Ascending aorta (tissue), 2 donors: ENCODE data around the gene ATF7IP2. TPM values are rescaled to one million over a fixed set of nuclear protein-coding genes. Genes with fewer than 3 reads are reported as not detected.
"Not testable (repeated sequence)": the region's sequence is repeated elsewhere in the genome, so short reads cannot be mapped to it uniquely, and the experiment has no call there.

Experiments
- DNase-seq, 2 donors: peaks; one replicate each; pipeline ENCODE4 v3.0.0-alpha.2; 2019; ENCODE audit warnings: low spot score in 2 of 2
- H3K27ac ChIP-seq, 2 donors: fragments of 200-600 bp; sonication (generic); one replicate each; pipeline ENCODE4 v1.5.1; 2016 to 2017; ENCODE audit warnings: mild to moderate bottlenecking in 1 of 2
- H3K27me3 ChIP-seq: fragments of 200-600 bp; sonication (generic); one replicate; pipeline ENCODE4 v1.5.1; 2017
- H3K36me3 ChIP-seq, 2 donors: fragments of 200-600 bp; sonication (generic); one replicate each; pipeline ENCODE4 v1.5.1; 2016
- H3K4me1 ChIP-seq, 2 donors: fragments of 200-600 bp; sonication (generic); one replicate each; pipeline ENCODE4 v1.5.1; 2016 to 2017; ENCODE audit warnings: mild to moderate bottlenecking in 1 of 2
- H3K4me3 ChIP-seq, 2 donors: fragments of 200-600 bp; sonication (generic); one replicate each; pipeline ENCODE4 v1.5.1; 2016 to 2017; ENCODE audit warnings: mild to moderate bottlenecking in 1 of 2
- H3K9me3 ChIP-seq, 2 donors: fragments of 200-600 bp; sonication (generic); one replicate each; pipeline ENCODE4 v1.5.1; 2016
- intact Hi-C: fragments of 100-400 bp; cut with DNase I; formaldehyde crosslinking; loops from one replicate; pipeline ENCODE4 v1.15.1; 2023
- total RNA-seq: library from RNA; depleted of rRNA; stranded (reverse); fragments of >200 nt; gene quantifications from one replicate; pipeline ENCODE4 v1.1.0, GENCODE V29; 2016
- TF ChIP-seq, protein P1 (sequence below), 3 experiments: fragments of 200-600 bp in 2 of 3; fragments of 450-650 bp in 1 of 3; sonication (generic) in 2 of 3; IDR thresholded peaks; one replicate each; pipeline ENCODE4 v1.5.1; 2016 to 2019; ENCODE audit warnings: antibody characterized with exemption in 3 of 3, mild to moderate bottlenecking in 1 of 3, moderate library complexity in 1 of 3

The ATF7IP2 gene
- total RNA-seq, 1 donor from 2014 or later: not detected

DNA sequence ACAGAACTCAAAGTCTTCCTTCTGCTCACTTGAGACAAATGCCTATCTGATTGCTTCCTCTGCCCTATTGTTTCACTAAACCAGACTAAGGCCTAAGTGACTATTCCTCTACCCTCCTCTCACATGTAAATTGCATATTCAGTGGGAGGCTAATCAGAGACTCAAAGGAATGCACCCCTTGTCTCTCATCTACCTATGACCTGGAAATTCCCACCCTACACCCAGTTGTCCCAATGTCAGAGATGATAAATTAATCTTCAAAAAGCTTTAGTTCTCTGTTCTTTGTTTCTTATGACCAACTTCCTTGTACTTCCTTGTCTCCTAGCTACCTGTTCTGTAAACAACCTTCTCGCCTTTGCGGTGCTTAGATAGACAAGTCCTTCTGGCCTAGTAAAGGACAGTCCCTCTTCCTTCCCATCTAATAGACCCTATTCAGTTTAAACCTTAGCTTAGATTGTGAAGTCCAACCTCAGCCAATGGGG is 118.6 kb downstream of the ATF7IP2 start:
- Histone ChIP-seq H3K4me1 (no peaks in the 10 kb centered on the region), H3K36me3 (peaks cover 0 to 8% of the 10 kb centered on the region in 2 donors), H3K4me3 (no peak overlapping the region), H3K9me3 (no peaks in the 10 kb centered on the region), H3K27ac (no peak overlapping the region), H3K27me3 (no peaks in the 10 kb centered on the region)
- intact Hi-C loops: no loop called here
- no peak for DNase-seq
- TF ChIP-seq, protein P1, sequence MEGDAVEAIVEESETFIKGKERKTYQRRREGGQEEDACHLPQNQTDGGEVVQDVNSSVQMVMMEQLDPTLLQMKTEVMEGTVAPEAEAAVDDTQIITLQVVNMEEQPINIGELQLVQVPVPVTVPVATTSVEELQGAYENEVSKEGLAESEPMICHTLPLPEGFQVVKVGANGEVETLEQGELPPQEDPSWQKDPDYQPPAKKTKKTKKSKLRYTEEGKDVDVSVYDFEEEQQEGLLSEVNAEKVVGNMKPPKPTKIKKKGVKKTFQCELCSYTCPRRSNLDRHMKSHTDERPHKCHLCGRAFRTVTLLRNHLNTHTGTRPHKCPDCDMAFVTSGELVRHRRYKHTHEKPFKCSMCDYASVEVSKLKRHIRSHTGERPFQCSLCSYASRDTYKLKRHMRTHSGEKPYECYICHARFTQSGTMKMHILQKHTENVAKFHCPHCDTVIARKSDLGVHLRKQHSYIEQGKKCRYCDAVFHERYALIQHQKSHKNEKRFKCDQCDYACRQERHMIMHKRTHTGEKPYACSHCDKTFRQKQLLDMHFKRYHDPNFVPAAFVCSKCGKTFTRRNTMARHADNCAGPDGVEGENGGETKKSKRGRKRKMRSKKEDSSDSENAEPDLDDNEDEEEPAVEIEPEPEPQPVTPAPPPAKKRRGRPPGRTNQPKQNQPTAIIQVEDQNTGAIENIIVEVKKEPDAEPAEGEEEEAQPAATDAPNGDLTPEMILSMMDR (IDR thresholded peaks at IDR 0.05): no peak

DNA sequence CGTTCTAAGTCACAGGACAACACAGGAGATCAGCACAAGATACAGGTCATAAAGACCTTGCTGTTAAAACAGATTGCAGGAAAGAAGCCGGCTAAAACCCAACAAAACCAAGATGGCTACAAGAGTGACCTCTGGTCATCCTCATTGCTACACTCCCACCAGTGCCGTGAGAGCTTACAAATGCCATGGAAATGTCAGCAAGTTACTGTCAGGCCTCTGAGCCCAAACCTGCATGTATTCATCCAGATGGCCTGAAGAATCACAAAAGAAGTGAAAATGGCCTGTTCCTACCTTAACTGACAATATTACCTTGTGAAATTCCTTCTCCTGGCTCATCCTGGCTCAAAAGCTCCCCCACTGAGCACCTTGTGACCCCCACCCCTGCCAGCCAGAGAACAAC is 119.4 kb downstream of the ATF7IP2 start:
- intact Hi-C loops: loop anchor here (5.0 kb wide), 1 partner anchor 188 kb away; no protein-coding TSS in a partner anchor
- not testable (repeated sequence) for H3K4me1 ChIP-seq, H3K27ac ChIP-seq, H3K9me3 ChIP-seq, DNase-seq, H3K36me3 ChIP-seq, H3K4me3 ChIP-seq, H3K27me3 ChIP-seq

DNA sequence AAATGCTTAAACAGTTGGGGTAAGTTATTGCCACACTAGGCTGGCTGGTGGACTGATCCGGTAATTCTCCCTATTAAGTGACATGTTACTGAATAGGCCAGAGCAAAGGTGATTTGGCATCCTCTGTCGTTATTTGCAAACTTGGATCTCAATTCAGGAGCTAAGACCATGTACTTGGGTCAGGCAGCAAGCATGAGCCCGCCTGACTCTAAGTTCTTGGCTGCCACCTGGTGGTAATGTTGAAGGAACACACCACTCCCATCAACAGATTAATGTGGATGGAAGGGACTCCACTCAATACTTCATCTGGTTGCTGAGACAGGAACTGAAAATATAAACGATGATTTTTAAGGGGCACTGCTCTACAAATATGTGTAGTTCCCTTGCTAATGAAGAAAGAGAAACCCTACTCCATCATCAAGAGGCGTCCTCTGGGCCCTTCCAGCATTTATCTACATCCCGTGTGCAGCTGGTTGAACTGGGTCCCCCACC is 123.7 kb downstream of the ATF7IP2 start:
- no peaks in the 10 kb centered on the region for H3K9me3 ChIP-seq
- TF ChIP-seq, protein P1 (IDR thresholded peaks at IDR 0.05): peak; percentile 63 to 79 (median 72)
- no peak for DNase-seq
- H3K27ac ChIP-seq: no peak overlapping the region
- peaks cover 0 to 8% of the 10 kb centered on the region in 2 donors for H3K36me3 ChIP-seq
- no peak overlapping the region for H3K4me3 ChIP-seq
- peaks cover 4 to 6% of the 10 kb centered on the region in 2 donors for H3K4me1 ChIP-seq
- intact Hi-C loops: loop anchor here (1.0 to 5.0 kb wide), 2 partner anchors 192 to 252 kb away; no protein-coding TSS in a partner anchor
- H3K27me3 ChIP-seq: no peaks in the 10 kb centered on the region

DNA sequence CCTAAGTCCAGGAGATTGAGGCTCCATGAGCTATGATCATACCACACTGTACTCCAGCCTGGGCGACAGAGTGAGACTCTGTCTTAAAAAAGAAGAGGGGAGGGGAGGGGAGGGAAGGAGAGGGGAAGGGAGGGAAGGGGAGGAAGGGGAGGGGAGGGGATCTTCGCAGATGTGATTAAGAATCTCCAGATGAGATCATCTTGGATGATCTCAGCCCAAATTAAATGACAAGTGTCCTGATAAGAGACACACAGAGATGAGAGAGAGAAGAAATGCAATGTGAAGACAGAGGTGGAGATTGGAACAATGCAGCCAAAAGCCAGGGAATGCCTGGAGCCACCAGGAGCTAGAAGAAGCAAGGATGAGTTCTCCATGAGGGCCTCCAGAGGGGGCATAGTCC is 124.4 kb downstream of the ATF7IP2 start:
- Histone ChIP-seq H3K27me3 (no peaks in the 10 kb centered on the region), H3K27ac (no peak overlapping the region), H3K4me3 (no peak overlapping the region), H3K4me1 (peaks cover 4 to 11% of the 10 kb centered on the region in 2 donors), H3K9me3 (no peaks in the 10 kb centered on the region), H3K36me3 (peaks cover 0 to 8% of the 10 kb centered on the region in 2 donors)
- TF ChIP-seq, protein P1 (IDR thresholded peaks at IDR 0.05): no peak
- intact Hi-C loops: no loop called here
- no peak for DNase-seq

DNA sequence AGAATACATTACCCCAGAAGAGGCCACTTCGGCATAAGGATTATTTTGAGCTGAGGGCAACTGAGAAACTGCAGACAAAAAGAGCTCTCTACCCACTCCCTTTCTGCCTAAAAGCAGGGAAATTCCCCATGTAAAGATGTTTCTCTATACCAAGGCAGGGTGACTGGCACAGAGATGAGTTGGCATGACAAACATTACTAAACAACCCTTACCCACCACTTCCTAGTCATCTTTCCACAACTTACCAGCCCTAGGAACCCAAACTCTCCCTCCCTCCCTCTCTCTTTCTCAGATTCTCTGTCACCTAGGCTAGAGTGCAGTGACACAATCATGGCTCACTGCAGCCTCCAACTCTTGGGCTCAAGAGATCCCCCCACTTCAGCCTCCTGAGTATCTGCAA is 126.0 kb downstream of the ATF7IP2 start:
- TF ChIP-seq, protein P1 (IDR thresholded peaks at IDR 0.05): no peak
- Histone ChIP-seq H3K27ac (no peak overlapping the region), H3K9me3 (no peaks in the 10 kb centered on the region), H3K27me3 (no peaks in the 10 kb centered on the region), H3K4me1 (peaks cover 4 to 17% of the 10 kb centered on the region in 2 donors), H3K36me3 (peaks cover 0 to 8% of the 10 kb centered on the region in 2 donors), H3K4me3 (no peak overlapping the region)
- intact Hi-C loops: no loop called here
- DNase-seq: no peak

DNA sequence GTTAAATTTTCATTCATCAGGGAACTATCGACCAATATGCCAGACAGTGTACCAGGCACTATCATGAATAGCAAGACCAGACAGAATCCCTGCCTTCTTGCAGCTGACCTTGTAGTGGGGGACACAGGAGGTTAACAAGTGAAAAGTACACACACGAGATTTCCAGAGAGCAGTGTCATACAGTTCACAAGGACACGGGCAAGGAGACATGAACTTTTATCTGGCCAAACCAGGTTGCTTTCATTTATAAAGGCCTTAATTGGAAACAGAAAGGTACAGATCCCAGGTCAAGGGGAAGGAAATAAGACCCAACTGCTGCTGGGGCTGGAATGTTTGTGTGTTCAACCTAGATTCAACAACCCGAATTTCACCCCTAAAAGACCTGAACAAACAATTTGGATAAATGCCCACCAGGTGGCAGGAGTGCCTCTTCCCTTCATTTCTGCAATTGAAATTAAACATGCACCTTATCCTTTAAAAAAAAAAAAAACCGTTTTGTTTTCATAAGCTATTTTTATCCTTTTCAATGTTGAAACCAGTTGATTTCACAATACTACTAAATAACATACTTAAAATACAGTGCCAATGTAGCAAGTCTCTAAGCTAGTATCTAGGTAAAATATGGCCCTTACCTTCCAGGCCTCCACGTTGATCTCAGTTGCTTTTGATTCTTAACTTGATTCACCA is 128.7 kb downstream of the ATF7IP2 start:
- Histone ChIP-seq H3K4me3 (no peak overlapping the region), H3K9me3 (no peaks in the 10 kb centered on the region), H3K4me1 (peaks cover 4 to 17% of the 10 kb centered on the region in 2 donors), H3K27ac (peak overlapping the region; percentile 68 to 69), H3K27me3 (no peaks in the 10 kb centered on the region), H3K36me3 (no peaks in the 10 kb centered on the region)
- intact Hi-C loops: loop anchor here (1.0 to 5.0 kb wide), 4 partner anchors 66 to 404 kb away; partner anchors contain the start of gene EMP2
- peak in 1 of 2 donors; percentile 84 for DNase-seq
- TF ChIP-seq, protein P1 (IDR thresholded peaks at IDR 0.05): peak; percentile 43 to 70 (median 50)
